Suprapubic skin (tissue), 3 donors: Measurements from ENCODE around the gene COL11A2.

Experiments
- EP300 ChIP-seq: sonication (generic); formaldehyde crosslinking; IDR thresholded peaks from one replicate; pipeline ENCODE4 v1.6.1; 2017; ENCODE audit warnings: antibody characterized with exemption
- POLR2A ChIP-seq, 2 donors: fragments of 450-650 bp; IDR thresholded peaks; one replicate each; pipeline ENCODE4 v1.6.1; 2017; ENCODE audit warnings: antibody characterized with exemption in 2 of 2, mild to moderate bottlenecking in 2 of 2, moderate library complexity in 2 of 2
- TF ChIP-seq, protein P1 (sequence below), 2 donors: fragments of 200-600 bp in 1 of 2; fragments of 450-650 bp in 1 of 2; sonication (generic) in 1 of 2; IDR thresholded peaks; one replicate each; pipeline ENCODE4 v1.5.1; 2016 to 2019; ENCODE audit warnings: antibody characterized with exemption in 2 of 2, mild to moderate bottlenecking in 1 of 2, moderate library complexity in 1 of 2

DNA sequence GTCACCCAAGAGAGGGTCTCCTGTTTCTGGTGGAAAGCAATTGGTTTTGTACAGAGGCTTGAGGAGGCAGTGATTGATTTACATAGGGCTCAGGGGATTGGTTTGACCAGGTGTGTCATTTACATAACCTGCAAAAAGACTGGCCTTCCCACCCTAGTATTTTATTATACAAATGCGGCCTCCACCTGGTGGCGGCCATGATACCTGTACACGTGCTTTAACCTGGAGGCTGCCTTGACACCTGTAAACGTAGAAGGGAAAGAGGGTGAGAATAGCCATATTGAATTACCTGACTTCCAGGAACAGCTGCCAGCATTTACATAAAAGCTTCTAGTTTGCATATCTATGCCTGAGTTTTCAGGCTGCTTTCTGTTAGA, 67.8 kb downstream of the COL11A2 start:
- TF ChIP-seq, protein P1, sequence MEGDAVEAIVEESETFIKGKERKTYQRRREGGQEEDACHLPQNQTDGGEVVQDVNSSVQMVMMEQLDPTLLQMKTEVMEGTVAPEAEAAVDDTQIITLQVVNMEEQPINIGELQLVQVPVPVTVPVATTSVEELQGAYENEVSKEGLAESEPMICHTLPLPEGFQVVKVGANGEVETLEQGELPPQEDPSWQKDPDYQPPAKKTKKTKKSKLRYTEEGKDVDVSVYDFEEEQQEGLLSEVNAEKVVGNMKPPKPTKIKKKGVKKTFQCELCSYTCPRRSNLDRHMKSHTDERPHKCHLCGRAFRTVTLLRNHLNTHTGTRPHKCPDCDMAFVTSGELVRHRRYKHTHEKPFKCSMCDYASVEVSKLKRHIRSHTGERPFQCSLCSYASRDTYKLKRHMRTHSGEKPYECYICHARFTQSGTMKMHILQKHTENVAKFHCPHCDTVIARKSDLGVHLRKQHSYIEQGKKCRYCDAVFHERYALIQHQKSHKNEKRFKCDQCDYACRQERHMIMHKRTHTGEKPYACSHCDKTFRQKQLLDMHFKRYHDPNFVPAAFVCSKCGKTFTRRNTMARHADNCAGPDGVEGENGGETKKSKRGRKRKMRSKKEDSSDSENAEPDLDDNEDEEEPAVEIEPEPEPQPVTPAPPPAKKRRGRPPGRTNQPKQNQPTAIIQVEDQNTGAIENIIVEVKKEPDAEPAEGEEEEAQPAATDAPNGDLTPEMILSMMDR (IDR thresholded peaks at IDR 0.05) = no peak
- TF ChIP-seq EP300 (no peak), POLR2A (IDR thresholded peaks at IDR 0.05) (no peak)
